Measurements from ENCODE around the gene CEBPE. TPM values are rescaled to one million over a fixed set of nuclear protein-coding genes. Genes with fewer than 3 reads are reported as not detected.
A peak's percentile ranks its signal among the peaks of the same experiment; 100 is the strongest.

CEBPE gene
- total RNA-seq = not detected
- long read RNA-seq = 0 reads

DNA sequence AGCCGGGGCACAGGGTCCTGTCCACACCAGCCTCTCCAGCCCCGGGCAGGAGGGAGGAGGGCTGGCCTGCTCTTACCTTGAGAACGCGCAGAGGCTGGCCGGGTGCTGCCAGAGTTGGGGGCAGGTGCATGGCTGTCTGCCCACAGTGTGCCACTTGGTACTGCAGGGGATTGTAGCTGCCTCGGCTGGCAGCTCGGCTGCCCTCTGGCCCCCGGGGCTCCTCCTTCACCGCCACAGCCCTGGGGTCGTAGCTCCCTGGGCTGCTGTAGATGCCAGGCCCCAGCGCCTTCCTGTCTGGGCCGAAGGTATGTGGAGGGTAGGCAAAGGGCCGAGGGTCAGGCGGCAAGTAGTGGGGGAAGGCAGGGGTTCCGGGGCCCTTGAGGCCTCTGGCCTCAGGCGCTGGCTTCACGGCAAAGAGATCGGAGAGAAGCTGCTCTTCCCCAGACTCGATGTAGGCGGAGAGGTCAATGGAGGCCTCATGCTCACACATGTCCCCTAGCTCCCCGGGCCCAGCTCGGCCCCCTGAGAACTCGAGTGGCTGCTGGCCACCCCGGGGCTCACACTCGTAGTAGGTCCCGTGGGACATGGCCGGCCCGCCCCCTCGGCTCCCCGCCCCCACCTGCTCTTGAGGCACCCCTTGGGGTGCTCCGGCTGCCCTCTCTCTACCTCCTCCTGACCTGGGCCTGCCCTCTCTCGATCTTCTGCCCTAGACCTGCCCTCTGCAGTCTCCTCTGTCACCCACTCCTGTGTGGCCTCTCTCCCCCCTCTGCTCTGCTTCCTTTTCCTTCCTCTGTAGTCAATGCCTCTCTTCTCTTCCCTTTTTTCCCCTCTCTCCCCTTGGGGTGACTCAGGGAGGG, at the start of gene CEBPE:
Gene CEBPE (minus strand): TSS at position 750 of the 857 bp plus-strand sequence. CDS start 164 bp downstream, at position 586.
- H3K9me3 ChIP-seq (replicated peaks) = no peaks in the 10 kb centered on the region
- DNase-seq = no peak
- TF ChIP-seq, protein P1, sequence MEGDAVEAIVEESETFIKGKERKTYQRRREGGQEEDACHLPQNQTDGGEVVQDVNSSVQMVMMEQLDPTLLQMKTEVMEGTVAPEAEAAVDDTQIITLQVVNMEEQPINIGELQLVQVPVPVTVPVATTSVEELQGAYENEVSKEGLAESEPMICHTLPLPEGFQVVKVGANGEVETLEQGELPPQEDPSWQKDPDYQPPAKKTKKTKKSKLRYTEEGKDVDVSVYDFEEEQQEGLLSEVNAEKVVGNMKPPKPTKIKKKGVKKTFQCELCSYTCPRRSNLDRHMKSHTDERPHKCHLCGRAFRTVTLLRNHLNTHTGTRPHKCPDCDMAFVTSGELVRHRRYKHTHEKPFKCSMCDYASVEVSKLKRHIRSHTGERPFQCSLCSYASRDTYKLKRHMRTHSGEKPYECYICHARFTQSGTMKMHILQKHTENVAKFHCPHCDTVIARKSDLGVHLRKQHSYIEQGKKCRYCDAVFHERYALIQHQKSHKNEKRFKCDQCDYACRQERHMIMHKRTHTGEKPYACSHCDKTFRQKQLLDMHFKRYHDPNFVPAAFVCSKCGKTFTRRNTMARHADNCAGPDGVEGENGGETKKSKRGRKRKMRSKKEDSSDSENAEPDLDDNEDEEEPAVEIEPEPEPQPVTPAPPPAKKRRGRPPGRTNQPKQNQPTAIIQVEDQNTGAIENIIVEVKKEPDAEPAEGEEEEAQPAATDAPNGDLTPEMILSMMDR (IDR thresholded peaks at IDR 0.05; ENCODE audit: borderline replicate concordance) = no peak
- intact Hi-C loops (cut with micrococcal nuclease) = no loop called here
- H3K4me3 ChIP-seq = no peak within 1 kb of the TSS
- H3K4me1 ChIP-seq = peaks cover 21% of the 10 kb centered on the region
- H3K27me3 ChIP-seq (ENCODE audit: low read depth) = peaks cover 38% of the 10 kb centered on the region
- no peaks in the 10 kb centered on the region for H3K36me3 ChIP-seq
- peak within 1 kb of the TSS; percentile 18 for H3K27ac ChIP-seq (replicated peaks)

DNA sequence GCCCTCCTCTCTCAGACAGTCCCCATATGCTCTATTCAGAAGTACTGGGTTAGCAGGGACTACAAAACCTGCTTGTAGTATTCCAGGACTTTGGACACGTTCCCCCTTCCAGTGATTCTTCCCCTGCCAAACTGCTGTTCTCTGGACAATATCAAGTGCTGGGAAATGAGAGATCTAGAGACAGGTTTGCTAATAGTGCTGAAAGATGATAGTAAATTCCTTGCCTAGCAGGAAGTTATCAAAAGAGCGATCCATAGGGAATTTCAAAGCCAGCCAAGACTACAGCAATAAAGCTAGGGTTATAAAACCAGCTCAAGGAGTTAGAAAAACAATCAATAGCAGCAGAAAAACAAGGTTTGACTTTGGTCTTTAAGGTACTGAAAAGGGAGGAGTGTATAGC, 49.2 kb upstream of the CEBPE start:
- Histone ChIP-seq H3K27ac (replicated peaks) (peak overlapping the region; percentile 22), H3K36me3 (no peaks in the 10 kb centered on the region), H3K27me3 (ENCODE audit: low read depth) (no peaks in the 10 kb centered on the region), H3K9me3 (replicated peaks) (no peaks in the 10 kb centered on the region), H3K4me3 (no peak overlapping the region), H3K4me1 (peaks cover 16% of the 10 kb centered on the region)
- DNase-seq = no peak
- TF ChIP-seq, protein P1 (IDR thresholded peaks at IDR 0.05; ENCODE audit: borderline replicate concordance) = no peak
- intact Hi-C loops (cut with micrococcal nuclease) = no loop called here

DNA sequence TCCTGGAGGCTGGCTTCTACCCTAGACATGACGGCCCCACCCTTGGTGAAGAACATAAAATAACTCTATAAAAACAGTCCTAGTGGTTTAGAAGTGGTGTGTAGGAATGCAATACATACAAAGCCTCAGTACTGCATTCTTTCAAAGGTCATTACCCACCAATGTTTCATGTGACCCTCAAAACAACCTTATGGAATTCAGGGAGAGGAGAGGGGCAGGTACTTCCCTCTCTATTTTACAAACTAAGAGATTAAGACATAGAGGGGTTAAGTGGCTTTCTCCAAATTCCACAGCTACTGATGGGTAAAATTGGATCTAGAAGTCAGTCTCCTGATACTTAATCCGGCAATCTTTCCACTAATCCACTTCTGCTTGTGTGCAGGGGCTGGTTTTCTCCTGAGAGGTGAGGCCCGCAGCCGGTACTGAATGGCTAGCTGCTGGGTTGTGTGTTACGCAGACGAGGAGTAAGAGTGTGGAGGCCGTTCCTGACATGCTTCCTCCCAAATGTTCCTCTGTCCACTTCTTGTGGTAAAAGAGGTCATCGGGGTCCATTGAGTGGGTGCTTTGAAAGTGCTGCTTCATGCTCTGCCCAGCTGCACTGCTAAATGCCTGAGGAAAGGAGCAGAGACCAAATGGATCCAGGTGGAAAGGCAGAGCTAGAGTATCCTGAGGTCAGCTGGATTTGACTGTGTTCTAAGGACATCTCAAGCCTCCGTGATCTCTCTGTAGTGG, 48.2 kb upstream of the CEBPE start:
- Histone ChIP-seq H3K4me1 (peaks cover 16% of the 10 kb centered on the region), H3K9me3 (replicated peaks) (no peaks in the 10 kb centered on the region), H3K4me3 (no peak overlapping the region), H3K36me3 (no peaks in the 10 kb centered on the region), H3K27ac (replicated peaks) (no peak overlapping the region), H3K27me3 (ENCODE audit: low read depth) (no peaks in the 10 kb centered on the region)
- intact Hi-C loops (cut with micrococcal nuclease) = no loop called here
- TF ChIP-seq, protein P1 (IDR thresholded peaks at IDR 0.05; ENCODE audit: borderline replicate concordance) = no peak
- DNase-seq = no peak

DNA sequence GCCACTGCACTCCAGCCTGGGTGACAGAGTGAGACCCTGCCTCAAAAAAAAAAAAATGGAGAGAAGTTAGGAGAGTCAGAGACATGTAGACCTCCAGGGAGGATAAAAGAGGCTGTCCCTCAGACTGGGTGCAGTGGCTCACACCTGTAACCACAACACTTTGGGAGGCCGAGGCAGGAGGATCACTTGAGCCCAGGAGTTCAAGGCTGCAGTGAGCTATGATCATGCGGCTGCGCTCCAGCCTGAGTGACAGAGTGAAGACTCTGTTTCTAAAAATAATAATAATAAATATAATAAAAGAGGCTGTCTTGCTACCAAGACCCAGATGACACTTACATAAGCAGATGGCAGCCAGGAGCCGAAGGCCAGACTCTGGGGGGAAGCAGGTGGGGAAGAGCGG, 45.9 kb upstream of the CEBPE start:
- no peaks in the 10 kb centered on the region for H3K27me3 ChIP-seq (ENCODE audit: low read depth)
- no peaks in the 10 kb centered on the region for H3K36me3 ChIP-seq
- H3K9me3 ChIP-seq (replicated peaks) = no peaks in the 10 kb centered on the region
- DNase-seq = no peak
- no peak overlapping the region for H3K4me3 ChIP-seq
- no peak overlapping the region for H3K27ac ChIP-seq (replicated peaks)
- peaks cover 29% of the 10 kb centered on the region for H3K4me1 ChIP-seq
- TF ChIP-seq, protein P1 (IDR thresholded peaks at IDR 0.05; ENCODE audit: borderline replicate concordance) = no peak
- intact Hi-C loops (cut with micrococcal nuclease) = no loop called here

DNA sequence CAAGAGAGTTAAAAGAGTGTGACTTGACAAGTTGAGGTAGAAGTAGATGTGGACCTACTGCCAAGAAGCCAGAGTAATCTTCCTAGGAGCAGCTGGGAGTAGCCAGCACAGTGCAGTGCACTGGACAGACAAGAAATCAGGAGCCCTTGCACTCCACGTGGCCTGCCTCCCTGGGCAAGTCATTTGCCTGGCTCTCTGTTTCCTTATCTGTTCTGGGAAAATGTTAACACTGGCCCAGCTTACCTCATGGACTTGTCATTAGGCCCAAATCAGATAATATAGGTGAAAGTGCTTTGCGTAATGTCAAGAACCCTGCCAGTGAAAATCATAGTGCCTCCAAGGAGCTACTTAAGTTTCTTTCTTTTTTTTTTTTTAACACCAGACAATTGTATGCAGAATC, 45.2 kb upstream of the CEBPE start:
- H3K27me3 ChIP-seq (ENCODE audit: low read depth) = no peaks in the 10 kb centered on the region
- DNase-seq = no peak
- no peak overlapping the region for H3K27ac ChIP-seq (replicated peaks)
- no peak overlapping the region for H3K4me3 ChIP-seq
- intact Hi-C loops (cut with micrococcal nuclease) = no loop called here
- no peaks in the 10 kb centered on the region for H3K36me3 ChIP-seq
- no peaks in the 10 kb centered on the region for H3K9me3 ChIP-seq (replicated peaks)
- TF ChIP-seq, protein P1 (IDR thresholded peaks at IDR 0.05; ENCODE audit: borderline replicate concordance) = no peak
- H3K4me1 ChIP-seq = peaks cover 30% of the 10 kb centered on the region
